HepG2 (cell line): ENCODE measurements around the gene MEX3D. TPM values are rescaled to one million over a fixed set of nuclear protein-coding genes. Genes with fewer than 3 reads are reported as not detected.

Source experiments
- ATAD3A ChIP-seq: sonication (generic); formaldehyde crosslinking; IDR thresholded peaks from 2 replicates; pipeline ENCODE4 v1.4.0; 2020; ENCODE audit warnings: missing genetic modification reagents
- FOXK2 ChIP-seq: fragments of 450-650 bp; IDR thresholded peaks from 2 replicates; pipeline ENCODE4 v1.6.1; 2016
- GFI1 ChIP-seq: sonication (generic); formaldehyde crosslinking; IDR thresholded peaks from 2 replicates; pipeline ENCODE4 v1.5.0; 2020; ENCODE audit warnings: missing genetic modification reagents, mild to moderate bottlenecking, borderline replicate concordance
- LCORL ChIP-seq, 2 experiments: fragments of 450-650 bp in 1 of 2; sonication (generic) in 1 of 2; formaldehyde crosslinking in 1 of 2; IDR thresholded peaks; 2 replicates each; pipeline versions ENCODE4 v1.5.0 to v1.6.1; 2017 to 2020; ENCODE audit warnings: antibody characterized with exemption in 1 of 2, missing genetic modification reagents in 1 of 2
- MBD4 ChIP-seq: IDR thresholded peaks from 2 replicates; pipeline ENCODE4 v1.6.1; 2012; ENCODE audit warnings: low read length, inconsistent platforms, borderline replicate concordance
- MEIS2 ChIP-seq: sonication (generic); formaldehyde crosslinking; IDR thresholded peaks from 2 replicates; pipeline ENCODE4 v1.9.0; 2021; ENCODE audit warnings: mild to moderate bottlenecking, missing genetic modification reagents
- MIER2 ChIP-seq: IDR thresholded peaks from 2 replicates; pipeline ENCODE4 v1.6.1; 2016; ENCODE audit warnings: missing biosample characterization, missing genetic modification reagents
- NR1H2 ChIP-seq: sonication (generic); formaldehyde crosslinking; IDR thresholded peaks from 2 replicates; pipeline ENCODE4 v1.8.1; 2022; ENCODE audit warnings: low read depth, missing genetic modification reagents, borderline replicate concordance
- PHF21A ChIP-seq: sonication (generic); formaldehyde crosslinking; IDR thresholded peaks from 2 replicates; pipeline ENCODE4 v1.5.0; 2020; ENCODE audit warnings: mild to moderate bottlenecking, missing genetic modification reagents
- RBFOX2 ChIP-seq: fragments of 200-400 bp; formaldehyde crosslinking; IDR thresholded peaks from 2 replicates; pipeline ENCODE4 v1.6.1; 2017; ENCODE audit warnings: low read depth, mild to moderate bottlenecking, low read length
- SAFB2 ChIP-seq: sonication (generic); formaldehyde crosslinking; IDR thresholded peaks from 2 replicates; pipeline ENCODE4 v1.5.1; 2020; ENCODE audit warnings: missing genetic modification reagents, low read depth, mild to moderate bottlenecking, borderline replicate concordance
- SIN3A ChIP-seq: IDR thresholded peaks from 2 replicates; pipeline ENCODE4 v1.6.1; 2011; ENCODE audit warnings: low read depth, mild to moderate bottlenecking, control low read depth, low read length, borderline replicate concordance
- ZNF446 ChIP-seq: sonication (generic); formaldehyde crosslinking; IDR thresholded peaks from 2 replicates; pipeline ENCODE4 v1.5.0; 2020; ENCODE audit warnings: mild to moderate bottlenecking, missing genetic modification reagents
- ZNF550 ChIP-seq: sonication (generic); formaldehyde crosslinking; IDR thresholded peaks from 2 replicates; pipeline ENCODE4 v1.4.0; 2020; ENCODE audit warnings: mild to moderate bottlenecking, missing genetic modification reagents, borderline replicate concordance
- ZNF605 ChIP-seq: sonication (generic); formaldehyde crosslinking; IDR thresholded peaks from 2 replicates; pipeline ENCODE4 v1.8.0; 2022; ENCODE audit warnings: mild to moderate bottlenecking, missing genetic modification reagents
- ZSCAN12 ChIP-seq: sonication (generic); formaldehyde crosslinking; IDR thresholded peaks from 2 replicates; pipeline ENCODE4 v1.9.0; 2021; ENCODE audit warnings: mild to moderate bottlenecking, missing genetic modification reagents
- ZSCAN25 ChIP-seq: sonication (generic); formaldehyde crosslinking; IDR thresholded peaks from 2 replicates; pipeline ENCODE4 v1.8.0; 2022; ENCODE audit warnings: mild to moderate bottlenecking, missing genetic modification reagents
- polyA plus RNA-seq, 8 experiments: library from polyadenylated mRNA; depleted of rRNA in 3 of 8; stranded (reverse) in 7 of 8; unstranded in 1 of 8; fragments of >200 nt; fragmentation: Illumina TruSeq in 4 of 8; extraction: Trizol in 4 of 8; gene quantifications; 2 replicates each; pipeline versions ENCODE4 v1.2.1 to v1.2.3, GENCODE V29; 2011 to 2016; ENCODE audit warnings: low read depth in 4 of 8, missing spikeins in 1 of 8, mixed read lengths in 1 of 8; ENCODE audit not compliant: insufficient read depth in 1 of 8
- total RNA-seq, 5 experiments: library from RNA; depleted of rRNA; stranded (reverse); fragments of >200 nt; fragmentation: Illumina TruSeq; extraction: Trizol; gene quantifications; 2 replicates each; pipeline ENCODE4 v1.2.3, GENCODE V29; 2016; ENCODE audit warnings: low read depth in 1 of 5
- TF ChIP-seq, protein P1 (sequence below): sonication (generic); formaldehyde crosslinking; IDR thresholded peaks from 2 replicates; pipeline ENCODE4 v1.5.0; 2020; ENCODE audit warnings: mild to moderate bottlenecking, missing genetic modification reagents
- TF ChIP-seq, protein P2 (sequence below): sonication (generic); formaldehyde crosslinking; IDR thresholded peaks from 2 replicates; pipeline ENCODE4 v1.4.0; 2020; ENCODE audit warnings: missing genetic modification reagents
- TF ChIP-seq, protein P3 (sequence below): sonication (generic); formaldehyde crosslinking; IDR thresholded peaks from 2 replicates; pipeline ENCODE4 v1.4.0; 2020; ENCODE audit warnings: missing genetic modification reagents
- TF ChIP-seq, protein P4 (sequence below): sonication (generic); formaldehyde crosslinking; IDR thresholded peaks from 2 replicates; pipeline ENCODE4 v1.4.0; 2020; ENCODE audit warnings: mild to moderate bottlenecking, missing genetic modification reagents

MEX3D gene
- total and polyA plus RNA-seq, 2 of the 13 experiments (the other 11 are each of a cell fraction or from before 2014, with no cell fraction given) = 3.6 to 17.1 TPM

DNA sequence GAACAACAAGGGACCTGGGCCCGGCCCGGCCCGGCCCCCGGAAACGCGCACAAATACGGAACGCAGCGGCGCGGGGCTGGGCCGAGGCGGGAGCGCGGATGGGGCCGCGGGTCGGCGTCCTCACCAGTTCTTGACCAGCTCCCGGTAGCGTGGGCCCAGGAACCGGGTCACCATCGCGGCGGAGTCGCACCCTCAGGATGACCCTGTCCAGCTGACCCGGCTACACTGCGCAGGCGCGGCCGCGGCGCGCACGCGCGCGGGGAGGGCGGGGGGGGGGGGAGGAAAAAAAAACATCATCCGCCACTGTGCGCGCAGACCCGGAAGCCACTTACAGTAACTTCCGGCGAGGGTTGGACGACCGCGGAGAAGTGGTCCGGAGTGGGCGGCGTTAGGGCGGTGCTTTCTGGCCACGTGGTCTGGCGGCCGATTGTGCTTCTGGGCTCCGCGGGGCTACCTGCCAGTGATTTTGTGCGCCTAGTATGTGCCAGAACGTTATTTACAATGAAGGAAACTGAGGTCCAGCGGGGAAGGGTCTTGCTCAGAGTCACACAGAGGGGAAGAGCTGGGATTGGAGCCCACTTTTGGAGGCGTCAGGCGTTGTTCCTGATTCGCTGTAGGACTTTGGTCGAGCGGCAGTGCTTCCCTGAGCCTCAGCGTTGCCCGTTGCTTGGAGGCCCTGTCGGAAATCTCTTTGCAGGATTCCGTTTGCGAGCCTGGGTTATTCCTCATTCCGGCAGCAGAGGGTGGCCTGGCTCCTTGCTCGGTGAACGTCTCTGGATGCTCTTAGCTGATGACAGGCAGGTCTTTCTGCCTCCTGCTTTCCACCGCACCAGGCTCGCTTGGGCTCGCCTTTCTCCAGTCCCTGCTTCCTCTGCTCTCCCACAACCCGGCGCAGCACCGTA lies 37.4 kb upstream of the MEX3D start, which contains the start of gene UQCR11 (continued):
- TF ChIP-seq, protein P1, sequence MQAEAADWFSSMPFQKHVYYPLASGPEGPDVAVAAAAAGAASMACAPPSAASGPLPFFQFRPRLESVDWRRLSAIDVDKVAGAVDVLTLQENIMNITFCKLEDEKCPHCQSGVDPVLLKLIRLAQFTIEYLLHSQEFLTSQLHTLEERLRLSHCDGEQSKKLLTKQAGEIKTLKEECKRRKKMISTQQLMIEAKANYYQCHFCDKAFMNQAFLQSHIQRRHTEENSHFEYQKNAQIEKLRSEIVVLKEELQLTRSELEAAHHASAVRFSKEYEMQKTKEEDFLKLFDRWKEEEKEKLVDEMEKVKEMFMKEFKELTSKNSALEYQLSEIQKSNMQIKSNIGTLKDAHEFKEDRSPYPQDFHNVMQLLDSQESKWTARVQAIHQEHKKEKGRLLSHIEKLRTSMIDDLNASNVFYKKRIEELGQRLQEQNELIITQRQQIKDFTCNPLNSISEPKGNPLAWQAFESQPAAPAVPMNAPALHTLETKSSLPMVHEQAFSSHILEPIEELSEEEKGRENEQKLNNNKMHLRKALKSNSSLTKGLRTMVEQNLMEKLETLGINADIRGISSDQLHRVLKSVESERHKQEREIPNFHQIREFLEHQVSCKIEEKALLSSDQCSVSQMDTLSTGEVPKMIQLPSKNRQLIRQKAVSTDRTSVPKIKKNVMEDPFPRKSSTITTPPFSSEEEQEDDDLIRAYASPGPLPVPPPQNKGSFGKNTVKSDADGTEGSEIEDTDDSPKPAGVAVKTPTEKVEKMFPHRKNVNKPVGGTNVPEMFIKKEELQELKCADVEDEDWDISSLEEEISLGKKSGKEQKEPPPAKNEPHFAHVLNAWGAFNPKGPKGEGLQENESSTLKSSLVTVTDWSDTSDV (CRISPR knock-in tag) = 0 out of 2 replicates have a peak, but pooled peaks have one; percentile 37
- TF ChIP-seq MIER2 (CRISPR knock-in tag) (0 out of 2 replicates have a peak, but pooled peaks have one; percentile 37), NR1H2 (CRISPR knock-in tag) (no peak), GFI1 (CRISPR knock-in tag) (peak; percentile 60), FOXK2 (no peak), SIN3A (peak; percentile 80; the same call in 1 of the 2 replicates), ZNF605 (CRISPR knock-in tag) (peak; percentile 89), ZNF446 (CRISPR knock-in tag) (0 out of 2 replicates have a peak, but pooled peaks have one; percentile 60), ZSCAN25 (CRISPR knock-in tag) (peak; percentile 99), PHF21A (CRISPR knock-in tag) (peak; percentile 68; the same call in 1 of the 2 replicates), ZSCAN12 (0 out of 2 replicates have a peak, but pooled peaks have one; percentile 43), MBD4 (no peak), SAFB2 (CRISPR knock-in tag) (peak; percentile 28; the same call in 1 of the 2 replicates), ZNF550 (CRISPR knock-in tag) (no peak), MEIS2 (CRISPR knock-in tag) (peak; percentile 28; the same call in 1 of the 2 replicates), RBFOX2 (peak; percentile 86), LCORL (IDR thresholded peaks at IDR 0.05) (no peak), LCORL (CRISPR knock-in tag; IDR thresholded peaks at IDR 0.05) (peak; percentile 59; the same call in 1 of the 2 replicates), ATAD3A (CRISPR knock-in tag) (no peak)
- TF ChIP-seq, protein P2, sequence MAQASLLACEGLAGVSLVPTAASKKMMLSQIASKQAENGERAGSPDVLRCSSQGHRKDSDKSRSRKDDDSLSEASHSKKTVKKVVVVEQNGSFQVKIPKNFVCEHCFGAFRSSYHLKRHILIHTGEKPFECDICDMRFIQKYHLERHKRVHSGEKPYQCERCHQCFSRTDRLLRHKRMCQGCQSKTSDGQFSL (CRISPR knock-in tag) = peak; percentile 30; the same call in 1 of the 2 replicates
- TF ChIP-seq, protein P3, sequence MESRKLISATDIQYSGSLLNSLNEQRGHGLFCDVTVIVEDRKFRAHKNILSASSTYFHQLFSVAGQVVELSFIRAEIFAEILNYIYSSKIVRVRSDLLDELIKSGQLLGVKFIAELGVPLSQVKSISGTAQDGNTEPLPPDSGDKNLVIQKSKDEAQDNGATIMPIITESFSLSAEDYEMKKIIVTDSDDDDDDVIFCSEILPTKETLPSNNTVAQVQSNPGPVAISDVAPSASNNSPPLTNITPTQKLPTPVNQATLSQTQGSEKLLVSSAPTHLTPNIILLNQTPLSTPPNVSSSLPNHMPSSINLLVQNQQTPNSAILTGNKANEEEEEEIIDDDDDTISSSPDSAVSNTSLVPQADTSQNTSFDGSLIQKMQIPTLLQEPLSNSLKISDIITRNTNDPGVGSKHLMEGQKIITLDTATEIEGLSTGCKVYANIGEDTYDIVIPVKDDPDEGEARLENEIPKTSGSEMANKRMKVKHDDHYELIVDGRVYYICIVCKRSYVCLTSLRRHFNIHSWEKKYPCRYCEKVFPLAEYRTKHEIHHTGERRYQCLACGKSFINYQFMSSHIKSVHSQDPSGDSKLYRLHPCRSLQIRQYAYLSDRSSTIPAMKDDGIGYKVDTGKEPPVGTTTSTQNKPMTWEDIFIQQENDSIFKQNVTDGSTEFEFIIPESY = no peak; the same call in 1 of the 2 replicates
- TF ChIP-seq, protein P4, sequence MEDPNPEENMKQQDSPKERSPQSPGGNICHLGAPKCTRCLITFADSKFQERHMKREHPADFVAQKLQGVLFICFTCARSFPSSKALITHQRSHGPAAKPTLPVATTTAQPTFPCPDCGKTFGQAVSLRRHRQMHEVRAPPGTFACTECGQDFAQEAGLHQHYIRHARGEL (CRISPR knock-in tag) = no peak
